ENCODE data around the gene FNDC7.
A peak's percentile ranks its signal among the peaks of the same experiment; 100 is the strongest.
"Not testable (repeated sequence)": the region's sequence is repeated elsewhere in the genome, so short reads cannot be mapped to it uniquely, and the experiment has no call there.

Gene FNDC7

GRCh38 chr1:108712606-108713150, at the start of gene FNDC7:
Gene FNDC7 (plus strand): TSS chr1:108712908. CDS start chr1:108712934, 26 bp downstream.
- H3K27me3 Mint-ChIP-seq (ENCODE audit: low read depth) = no peaks in the 10 kb centered on the region
- H3K4me3 Mint-ChIP-seq = no peak within 1 kb of the TSS
- H3K27ac Mint-ChIP-seq = no peak within 1 kb of the TSS
- peaks cover 13% of the 10 kb centered on the region for H3K4me1 Mint-ChIP-seq
- H3K9me3 Mint-ChIP-seq = no peaks in the 10 kb centered on the region
- TF ChIP-seq CTCF (IDR thresholded peaks at IDR 0.05; ENCODE audit: unreplicated experiment in 3 of 3) = no peak
- H3K36me3 Mint-ChIP-seq (ENCODE audit: low read depth) = no peaks in the 10 kb centered on the region

- TF ChIP-seq CTCF (IDR thresholded peaks at IDR 0.05; ENCODE audit: unreplicated experiment in 3 of 3) = no peak
- Mint-ChIP-seq H3K27me3 (ENCODE audit: low read depth) (no peaks in the 10 kb centered on the region), H3K27ac (peak overlapping the region in 2 of 3 experiments; percentile 66 to 84), H3K4me1 (peaks cover 7% of the 10 kb centered on the region), H3K4me3 (peak overlapping the region; percentile 46 to 63 (median 56)), H3K36me3 (ENCODE audit: low read depth) (no peaks in the 10 kb centered on the region), H3K9me3 (no peaks in the 10 kb centered on the region)
Measured at GRCh38 chr1:108663074-108663473, 49.6 kb upstream of the FNDC7 start.

- no peak for TF ChIP-seq CTCF (IDR thresholded peaks at IDR 0.05; ENCODE audit: unreplicated experiment in 3 of 3)
- Mint-ChIP-seq H3K4me1 (peaks cover 7% of the 10 kb centered on the region), H3K4me3 (no peak overlapping the region), H3K36me3 (ENCODE audit: low read depth) (no peaks in the 10 kb centered on the region), H3K27me3 (ENCODE audit: low read depth) (no peaks in the 10 kb centered on the region), H3K27ac (peak overlapping the region in 1 of 3 experiments; percentile 39), H3K9me3 (no peaks in the 10 kb centered on the region)
Measured at GRCh38 chr1:108664481-108664880, 48.2 kb upstream of the FNDC7 start.

GRCh38 chr1:108665067-108665466, 47.6 kb upstream of the FNDC7 start:
- no peaks in the 10 kb centered on the region for H3K9me3 Mint-ChIP-seq

GRCh38 chr1:108665771-108666170, 46.9 kb upstream of the FNDC7 start:
- Mint-ChIP-seq H3K27ac (no peak overlapping the region), H3K4me1 (peaks cover 7% of the 10 kb centered on the region), H3K36me3 (ENCODE audit: low read depth) (no peaks in the 10 kb centered on the region), H3K27me3 (ENCODE audit: low read depth) (no peaks in the 10 kb centered on the region), H3K4me3 (no peak overlapping the region), H3K9me3 (no peaks in the 10 kb centered on the region)
- TF ChIP-seq CTCF (IDR thresholded peaks at IDR 0.05; ENCODE audit: unreplicated experiment in 3 of 3) = no peak

More at GRCh38 chr1:108665067-108665466, 47.6 kb upstream of the FNDC7 start:
- Mint-ChIP-seq H3K4me3 (no peak overlapping the region), H3K36me3 (ENCODE audit: low read depth) (no peaks in the 10 kb centered on the region), H3K27me3 (ENCODE audit: low read depth) (no peaks in the 10 kb centered on the region), H3K4me1 (peaks cover 7% of the 10 kb centered on the region), H3K27ac (no peak overlapping the region)
- no peak for TF ChIP-seq CTCF (IDR thresholded peaks at IDR 0.05; ENCODE audit: unreplicated experiment in 3 of 3)

GRCh38 chr1:108667422-108667821, 45.3 kb upstream of the FNDC7 start:
- not testable (repeated sequence) for H3K9me3 Mint-ChIP-seq; H3K36me3 Mint-ChIP-seq (ENCODE audit: low read depth); H3K27me3 Mint-ChIP-seq (ENCODE audit: low read depth); H3K4me1 Mint-ChIP-seq; H3K4me3 Mint-ChIP-seq; H3K27ac Mint-ChIP-seq
